Measurements from ENCODE around the gene SIPA1L3. TPM values are rescaled to one million over a fixed set of nuclear protein-coding genes. Genes with fewer than 3 reads are reported as not detected.

Gene SIPA1L3
- total RNA-seq, 1 donor from 2014 or later: 8.8 TPM

- no peak overlapping the region for H3K27ac ChIP-seq (replicated peaks)
- H3K9me3 ChIP-seq (replicated peaks): no peaks in the 10 kb centered on the region
- H3K27me3 ChIP-seq (ENCODE audit: low read depth): no peaks in the 10 kb centered on the region
- intact Hi-C loops (cut with micrococcal nuclease): no loop called here
- no peak for TF ChIP-seq CTCF (IDR thresholded peaks at IDR 0.05; ENCODE audit: borderline replicate concordance)
- H3K4me1 ChIP-seq: no peaks in the 10 kb centered on the region
- no peak overlapping the region for H3K4me3 ChIP-seq
- DNase-seq: no peak
- no peaks in the 10 kb centered on the region for H3K36me3 ChIP-seq
These were observed 142.2 kb downstream of the SIPA1L3 start for GRCh38 chr19:38049105-38049649.

- no peak overlapping the region for H3K4me3 ChIP-seq
- intact Hi-C loops (cut with micrococcal nuclease): no loop called here
- no peak for TF ChIP-seq CTCF (IDR thresholded peaks at IDR 0.05; ENCODE audit: borderline replicate concordance)
- no peaks in the 10 kb centered on the region for H3K27me3 ChIP-seq (ENCODE audit: low read depth)
- no peaks in the 10 kb centered on the region for H3K9me3 ChIP-seq (replicated peaks)
- no peak for DNase-seq
- H3K27ac ChIP-seq (replicated peaks): no peak overlapping the region
- no peaks in the 10 kb centered on the region for H3K36me3 ChIP-seq
- peaks cover 4% of the 10 kb centered on the region for H3K4me1 ChIP-seq
These were observed 148.0 kb downstream of the SIPA1L3 start for GRCh38 chr19:38055010-38055409.

GRCh38 chr19:38055655-38056521 is 148.9 kb downstream of the SIPA1L3 start:
- Histone ChIP-seq H3K27me3 (ENCODE audit: low read depth) (no peaks in the 10 kb centered on the region), H3K9me3 (replicated peaks) (no peaks in the 10 kb centered on the region), H3K4me1 (peaks cover 4% of the 10 kb centered on the region), H3K4me3 (no peak overlapping the region), H3K36me3 (no peaks in the 10 kb centered on the region), H3K27ac (replicated peaks) (no peak overlapping the region)
- TF ChIP-seq CTCF (IDR thresholded peaks at IDR 0.05; ENCODE audit: borderline replicate concordance): no peak
- no peak for DNase-seq
- intact Hi-C loops (cut with micrococcal nuclease): no loop called here

- H3K27ac ChIP-seq (replicated peaks): no peak overlapping the region
- intact Hi-C loops (cut with micrococcal nuclease): no loop called here
- no peak for TF ChIP-seq CTCF (IDR thresholded peaks at IDR 0.05; ENCODE audit: borderline replicate concordance)
- no peak overlapping the region for H3K4me3 ChIP-seq
- DNase-seq: no peak
- H3K9me3 ChIP-seq (replicated peaks): no peaks in the 10 kb centered on the region
- H3K36me3 ChIP-seq: no peaks in the 10 kb centered on the region
- no peaks in the 10 kb centered on the region for H3K27me3 ChIP-seq (ENCODE audit: low read depth)
- H3K4me1 ChIP-seq: peaks cover 4% of the 10 kb centered on the region
These were observed 149.6 kb downstream of the SIPA1L3 start for GRCh38 chr19:38056646-38057045.

- Histone ChIP-seq H3K27ac (replicated peaks) (no peak overlapping the region), H3K4me1 (peaks cover 4% of the 10 kb centered on the region), H3K36me3 (no peaks in the 10 kb centered on the region), H3K4me3 (no peak overlapping the region), H3K9me3 (replicated peaks) (no peaks in the 10 kb centered on the region), H3K27me3 (ENCODE audit: low read depth) (no peaks in the 10 kb centered on the region)
- TF ChIP-seq CTCF (IDR thresholded peaks at IDR 0.05; ENCODE audit: borderline replicate concordance): no peak
- no peak for DNase-seq
- intact Hi-C loops (cut with micrococcal nuclease): no loop called here
These were observed 151.1 kb downstream of the SIPA1L3 start for GRCh38 chr19:38057959-38058690.
